Neural cell (in vitro differentiated cells): ENCODE results near the gene CLSTN2. TPM values are rescaled to one million over a fixed set of nuclear protein-coding genes. Genes with fewer than 3 reads are reported as not detected.

Experiments used
- H2AFZ ChIP-seq: fragments of 200-600, 300-800 bp; sonication (generic), shearing (Covaris generic); 2 replicates; pipeline ENCODE4 v1.6.0; 2014; ENCODE audit warnings: low read depth, mild to moderate bottlenecking, antibody characterized with exemption, low read length, moderate library complexity
- H3F3A ChIP-seq: fragments of 200-600 bp; shearing (Covaris generic); 2 replicates; pipeline ENCODE4 v1.6.1; 2016; ENCODE audit warnings: mild to moderate bottlenecking, moderate library complexity, mixed read lengths, antibody characterized with exemption, low read length; ENCODE audit not compliant: insufficient read depth, poor library complexity, severe bottlenecking
- H3K27ac ChIP-seq: fragments of 200-600, 300-800 bp; sonication (generic), shearing (Covaris generic); 2 replicates; pipeline ENCODE4 v1.5.1; 2014; ENCODE audit warnings: mild to moderate bottlenecking, low read length, moderate library complexity
- H3K27me3 ChIP-seq: fragments of 300-800, 200-600 bp; sonication (generic), shearing (Covaris generic); 2 replicates; pipeline ENCODE4 v1.6.0; 2014; ENCODE audit warnings: mild to moderate bottlenecking, low read depth, low read length, moderate library complexity; ENCODE audit not compliant: insufficient read depth
- H3K36me3 ChIP-seq: fragments of 300-800, 200-600 bp; sonication (generic), shearing (Covaris generic); 2 replicates; pipeline ENCODE4 v1.5.1; 2014; ENCODE audit warnings: mild to moderate bottlenecking, antibody characterized with exemption, low read length, moderate library complexity; ENCODE audit not compliant: insufficient read depth
- H3K4me2 ChIP-seq: fragments of 300-800, 200-600 bp; sonication (generic), shearing (Covaris generic); 2 replicates; pipeline ENCODE4 v1.6.0; 2014; ENCODE audit warnings: mild to moderate bottlenecking, low read length
- H3K4me3 ChIP-seq: fragments of 300-800, 200-600 bp; sonication (generic), shearing (Covaris generic); 2 replicates; pipeline ENCODE4 v1.5.1; 2014; ENCODE audit warnings: mild to moderate bottlenecking, low read length, moderate library complexity
- H3K79me2 ChIP-seq: fragments of 200-600 bp; shearing (Covaris generic); replicated peaks from 2 replicates; pipeline ENCODE4 v1.6.0; 2014; ENCODE audit warnings: mild to moderate bottlenecking, low read length, moderate library complexity; ENCODE audit not compliant: insufficient read depth
- H3K9ac ChIP-seq: fragments of 300-800, 200-600 bp; sonication (generic), shearing (Covaris generic); 2 replicates; pipeline ENCODE4 v1.6.1; 2016; ENCODE audit warnings: mild to moderate bottlenecking, low read length, mixed read lengths
- H3K9me2 ChIP-seq: fragments of 200-600 bp; shearing (Covaris generic); 2 replicates; pipeline ENCODE4 v1.6.1; 2016; ENCODE audit warnings: mild to moderate bottlenecking, low read length, mixed read lengths; ENCODE audit not compliant: insufficient read depth
- H3K9me3 ChIP-seq: fragments of 200-600, 300-800 bp; sonication (generic), shearing (Covaris generic); 2 replicates; pipeline ENCODE4 v1.6.1; 2016; ENCODE audit warnings: mild to moderate bottlenecking, mixed run types, low read length, moderate library complexity, mixed read lengths
- H4K20me1 ChIP-seq: fragments of 200-600 bp; shearing (Covaris generic); 2 replicates; pipeline ENCODE4 v1.6.1; 2016; ENCODE audit warnings: mild to moderate bottlenecking, mixed run types; ENCODE audit not compliant: insufficient read depth
- CTCF ChIP-seq: fragments of 450-650 bp; IDR thresholded peaks from 2 replicates; pipeline ENCODE4 v1.5.1; 2014; ENCODE audit warnings: antibody characterized with exemption, mild to moderate bottlenecking, moderate library complexity; ENCODE audit not compliant: poor library complexity, severe bottlenecking
- EP300 ChIP-seq: fragments of 450-650 bp; conservative IDR thresholded peaks from 2 replicates; pipeline ENCODE4 v1.6.1; 2014; ENCODE audit warnings: antibody characterized with exemption, mild to moderate bottlenecking, moderate library complexity; ENCODE audit not compliant: poor library complexity, severe bottlenecking
- EZH2 ChIP-seq: fragments of 200-600, 300-800 bp; shearing (Covaris generic), sonication (generic); IDR thresholded peaks from 2 replicates; pipeline ENCODE4 v1.6.1; 2014; ENCODE audit warnings: antibody characterized with exemption, low read length, borderline replicate concordance, mild to moderate bottlenecking; ENCODE audit not compliant: insufficient read depth, poor library complexity, severe bottlenecking
- MXI1 ChIP-seq: fragments of 450-650 bp; conservative IDR thresholded peaks from 2 replicates; pipeline ENCODE4 v1.6.1; 2014; ENCODE audit warnings: antibody characterized with exemption, mild to moderate bottlenecking; ENCODE audit not compliant: poor library complexity, severe bottlenecking
- POLR2AphosphoS5 ChIP-seq: IDR thresholded peaks from 2 replicates; pipeline ENCODE4 v1.6.1; 2012
- RAD21 ChIP-seq: fragments of 450-650 bp; conservative IDR thresholded peaks from 2 replicates; pipeline ENCODE4 v1.6.1; 2014; ENCODE audit warnings: antibody characterized with exemption, mild to moderate bottlenecking, moderate library complexity
- REST ChIP-seq: IDR thresholded peaks from 2 replicates; pipeline ENCODE4 v1.6.1; 2012; ENCODE audit warnings: borderline replicate concordance
- SMC3 ChIP-seq: fragments of 450-650 bp; conservative IDR thresholded peaks from 2 replicates; pipeline ENCODE4 v1.6.1; 2014; ENCODE audit warnings: antibody characterized with exemption, mild to moderate bottlenecking, moderate library complexity; ENCODE audit not compliant: poor library complexity
- TAF1 ChIP-seq: IDR thresholded peaks from 2 replicates; pipeline ENCODE4 v1.6.1; 2012; ENCODE audit warnings: low read depth
- polyA plus RNA-seq: library from polyadenylated mRNA; depleted of rRNA; stranded (reverse); fragments of >200 nt; gene quantifications from 2 replicates; pipeline ENCODE4 v1.2.3, GENCODE V29; 2014

The CLSTN2 gene
- polyA plus RNA-seq, 1 donor from 2014 or later: 10.7 TPM

GRCh38 chr3:140198242-140198641 lies 263.3 kb downstream of the CLSTN2 start:
- Histone ChIP-seq H3K4me3 (no peak overlapping the region), H4K20me1 (no peaks in the 10 kb centered on the region), H3F3A (no peaks in the 10 kb centered on the region), H3K4me2 (no peak overlapping the region), H3K79me2 (no peaks in the 10 kb centered on the region), H3K9me2 (no peaks in the 10 kb centered on the region), H3K9me3 (no peaks in the 10 kb centered on the region), H2AFZ (no peak overlapping the region), H3K27me3 (no peaks in the 10 kb centered on the region), H3K36me3 (no peaks in the 10 kb centered on the region), H3K9ac (no peak overlapping the region), H3K27ac (no peak overlapping the region)
- TF ChIP-seq SMC3: no peak

- TF ChIP-seq REST (no peak), CTCF (no peak), RAD21 (no peak), TAF1 (no peak), EP300 (no peak), MXI1 (no peak), EZH2 (no peak), POLR2AphosphoS5 (no peak), SMC3 (no peak)
- Histone ChIP-seq H3F3A (no peaks in the 10 kb centered on the region), H3K27me3 (no peaks in the 10 kb centered on the region), H3K4me3 (no peak overlapping the region), H3K4me2 (no peak overlapping the region), H3K79me2 (no peaks in the 10 kb centered on the region), H2AFZ (no peak overlapping the region), H3K36me3 (no peaks in the 10 kb centered on the region), H3K27ac (no peak overlapping the region), H4K20me1 (no peaks in the 10 kb centered on the region), H3K9ac (no peak overlapping the region), H3K9me2 (no peaks in the 10 kb centered on the region), H3K9me3 (no peaks in the 10 kb centered on the region)
Observed at GRCh38 chr3:140199008-140199407, 264.0 kb downstream of the CLSTN2 start.

GRCh38 chr3:140199743-140200142 lies 264.8 kb downstream of the CLSTN2 start:
- Histone ChIP-seq H3K9me3 (no peaks in the 10 kb centered on the region), H3K27ac (no peak overlapping the region), H4K20me1 (no peaks in the 10 kb centered on the region), H3K4me3 (no peak overlapping the region), H3K9ac (no peak overlapping the region), H3K36me3 (no peaks in the 10 kb centered on the region), H3K79me2 (no peaks in the 10 kb centered on the region), H3K27me3 (no peaks in the 10 kb centered on the region), H3K4me2 (no peak overlapping the region), H2AFZ (no peak overlapping the region), H3K9me2 (no peaks in the 10 kb centered on the region), H3F3A (no peaks in the 10 kb centered on the region)
- no peak for TF ChIP-seq REST
- no peak for TF ChIP-seq TAF1
